Panc1 (cell line): ENCODE data around the gene ALG14.

ENCODE experiments used
- CTCF ChIP-seq: fragments of 450-650 bp; IDR thresholded peaks from 2 replicates; pipeline ENCODE4 v1.5.1; 2017; ENCODE audit warnings: mild to moderate bottlenecking
- POLR2AphosphoS5 ChIP-seq: IDR thresholded peaks from 2 replicates; pipeline ENCODE4 v1.6.1; 2012; ENCODE audit warnings: mild to moderate bottlenecking, low read depth, low read length, moderate library complexity
- REST ChIP-seq, 2 experiments: IDR thresholded peaks; 2 replicates each; pipeline ENCODE4 v1.6.1; 2011 to 2012; ENCODE audit warnings: low read depth in 2 of 2, control low read depth in 1 of 2, low read length in 1 of 2, mild to moderate bottlenecking in 1 of 2, moderate library complexity in 1 of 2; ENCODE audit not compliant: insufficient read depth in 1 of 2
- SIN3A ChIP-seq: IDR thresholded peaks from 2 replicates; pipeline ENCODE4 v1.6.1; 2012; ENCODE audit warnings: low read depth, mild to moderate bottlenecking, low read length, moderate library complexity, borderline replicate concordance; ENCODE audit not compliant: insufficient read depth

GRCh38 chr1:94934551-94934950 is 138.2 kb downstream of the ALG14 start:
- TF ChIP-seq CTCF (no peak), POLR2AphosphoS5 (no peak), SIN3A (no peak), REST (IDR thresholded peaks at IDR 0.05; ENCODE audit: insufficient read depth in 1 of 2, low read depth in 2 of 2, low read length in 1 of 2) (no peak)
